Activated B cell treated with CpG ODN at 0.5 μM for 24 hours (primary cell): Measurements from ENCODE around the gene NKD2. TPM values are rescaled to one million over a fixed set of nuclear protein-coding genes. Genes with fewer than 3 reads are reported as not detected.

Experiments used
- ATAC-seq: fragments of 200-7000 bp; cut with Tn5 transposase; one replicate; pipeline ENCODE4 v1.10.0; 2021; ENCODE audit warnings: low read depth, mild to moderate bottlenecking, moderate library complexity
- CTCF ChIA-PET: fragments of 350-600 bp; sonication (Branson Sonifier 250); formaldehyde crosslinking; loops from one replicate; lab custom pipeline; 2021; ENCODE audit warnings: antibody characterized with exemption; lab: Charles Lee
- POLR2A ChIA-PET: fragments of 350-600 bp; sonication (Branson Sonifier 250); formaldehyde crosslinking; loops from one replicate; lab custom pipeline; 2021; ENCODE audit warnings: antibody characterized with exemption; lab: Charles Lee
- DNase-seq: peaks from one replicate; pipeline ENCODE4 v3.0.0; 2022
- H3K27ac Mint-ChIP-seq: one replicate; pipeline ENCODE4 v1.8.0; 2020; ENCODE audit warnings: mixed read lengths
- H3K27me3 Mint-ChIP-seq: one replicate; pipeline ENCODE4 v1.8.0; 2021; ENCODE audit warnings: mixed read lengths
- H3K36me3 Mint-ChIP-seq: one replicate; pipeline ENCODE4 v1.8.0; 2021; ENCODE audit warnings: low read depth, mixed read lengths
- H3K4me1 Mint-ChIP-seq: one replicate; pipeline ENCODE4 v1.8.0; 2021; ENCODE audit warnings: mixed read lengths
- H3K4me3 Mint-ChIP-seq: one replicate; pipeline ENCODE4 v1.8.0; 2020; ENCODE audit warnings: mild to moderate bottlenecking, mixed read lengths
- H3K9me3 Mint-ChIP-seq: one replicate; pipeline ENCODE4 v1.8.0; 2020; ENCODE audit warnings: mixed read lengths
- intact Hi-C: fragments of 100-400 bp; cut with micrococcal nuclease; formaldehyde crosslinking; loops from one replicate; pipeline ENCODE4 v1.15.1; 2024
- total RNA-seq: library from RNA; stranded (reverse); gene quantifications from 2 replicates; pipeline ENCODE4 v1.2.3, GENCODE V29; 2022
- TF ChIP-seq, protein P1 (sequence below): fragments of 200-600 bp; IDR thresholded peaks from one replicate; pipeline ENCODE4 v1.8.0; 2022; ENCODE audit warnings: antibody characterized with exemption, mild to moderate bottlenecking

Gene NKD2
- total RNA-seq, 1 donor from 2014 or later = 0.16 TPM

GRCh38 chr5:961711-962240 is 46.8 kb upstream of the NKD2 start:
- ATAC-seq (no peak), DNase-seq (no peak)
- ChIA-PET POLR2A (no interaction called here), CTCF (no interaction called here)
- Mint-ChIP-seq H3K4me1 (peaks cover 9% of the 10 kb centered on the region), H3K36me3 (no peaks in the 10 kb centered on the region), H3K27ac (no peak overlapping the region), H3K27me3 (peaks cover 37% of the 10 kb centered on the region), H3K4me3 (no peak overlapping the region), H3K9me3 (no peaks in the 10 kb centered on the region)
- intact Hi-C loops = no loop called here
- TF ChIP-seq, protein P1, sequence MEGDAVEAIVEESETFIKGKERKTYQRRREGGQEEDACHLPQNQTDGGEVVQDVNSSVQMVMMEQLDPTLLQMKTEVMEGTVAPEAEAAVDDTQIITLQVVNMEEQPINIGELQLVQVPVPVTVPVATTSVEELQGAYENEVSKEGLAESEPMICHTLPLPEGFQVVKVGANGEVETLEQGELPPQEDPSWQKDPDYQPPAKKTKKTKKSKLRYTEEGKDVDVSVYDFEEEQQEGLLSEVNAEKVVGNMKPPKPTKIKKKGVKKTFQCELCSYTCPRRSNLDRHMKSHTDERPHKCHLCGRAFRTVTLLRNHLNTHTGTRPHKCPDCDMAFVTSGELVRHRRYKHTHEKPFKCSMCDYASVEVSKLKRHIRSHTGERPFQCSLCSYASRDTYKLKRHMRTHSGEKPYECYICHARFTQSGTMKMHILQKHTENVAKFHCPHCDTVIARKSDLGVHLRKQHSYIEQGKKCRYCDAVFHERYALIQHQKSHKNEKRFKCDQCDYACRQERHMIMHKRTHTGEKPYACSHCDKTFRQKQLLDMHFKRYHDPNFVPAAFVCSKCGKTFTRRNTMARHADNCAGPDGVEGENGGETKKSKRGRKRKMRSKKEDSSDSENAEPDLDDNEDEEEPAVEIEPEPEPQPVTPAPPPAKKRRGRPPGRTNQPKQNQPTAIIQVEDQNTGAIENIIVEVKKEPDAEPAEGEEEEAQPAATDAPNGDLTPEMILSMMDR = no peak

DNA sequence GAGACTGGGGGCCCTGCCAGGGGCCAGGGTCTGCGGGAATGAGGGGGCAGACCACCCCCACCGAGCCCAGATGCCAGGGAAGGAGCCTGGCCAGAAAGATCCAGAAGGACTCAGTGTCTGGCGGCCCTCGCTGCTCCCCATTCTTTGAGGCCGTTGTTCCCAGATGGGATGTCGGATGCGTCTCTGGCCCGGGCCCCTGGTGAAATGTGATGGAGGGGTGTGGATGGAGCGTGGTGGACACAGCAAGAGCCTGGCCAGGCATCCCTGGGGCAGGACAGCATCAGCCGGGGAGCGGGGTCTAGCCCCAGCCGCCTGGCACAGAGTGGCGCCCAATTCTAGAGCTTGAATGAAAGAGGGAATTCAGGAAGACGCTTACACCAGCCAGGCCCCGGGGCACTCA is 46.2 kb upstream of the NKD2 start:
- no peak for ATAC-seq
- ChIA-PET CTCF (no interaction called here), POLR2A (no interaction called here)
- TF ChIP-seq, protein P1 = no peak
- Mint-ChIP-seq H3K4me3 (no peak overlapping the region), H3K36me3 (no peaks in the 10 kb centered on the region), H3K4me1 (peaks cover 9% of the 10 kb centered on the region), H3K27ac (no peak overlapping the region), H3K9me3 (no peaks in the 10 kb centered on the region), H3K27me3 (peaks cover 36% of the 10 kb centered on the region)
- no peak for DNase-seq
- intact Hi-C loops = no loop called here

GRCh38 chr5:962801-963200 is 45.8 kb upstream of the NKD2 start:
- Mint-ChIP-seq H3K9me3 (no peaks in the 10 kb centered on the region), H3K36me3 (no peaks in the 10 kb centered on the region), H3K4me1 (peaks cover 9% of the 10 kb centered on the region), H3K27ac (no peak overlapping the region), H3K4me3 (no peak overlapping the region), H3K27me3 (peaks cover 40% of the 10 kb centered on the region)
- ChIA-PET CTCF (no interaction called here), POLR2A (no interaction called here)
- TF ChIP-seq, protein P1 = no peak
- intact Hi-C loops = no loop called here
- DNase-seq (no peak), ATAC-seq (no peak)

- peaks cover 9% of the 10 kb centered on the region for H3K4me1 Mint-ChIP-seq
Observed at GRCh38 chr5:963310-963672, 45.3 kb upstream of the NKD2 start.

DNA sequence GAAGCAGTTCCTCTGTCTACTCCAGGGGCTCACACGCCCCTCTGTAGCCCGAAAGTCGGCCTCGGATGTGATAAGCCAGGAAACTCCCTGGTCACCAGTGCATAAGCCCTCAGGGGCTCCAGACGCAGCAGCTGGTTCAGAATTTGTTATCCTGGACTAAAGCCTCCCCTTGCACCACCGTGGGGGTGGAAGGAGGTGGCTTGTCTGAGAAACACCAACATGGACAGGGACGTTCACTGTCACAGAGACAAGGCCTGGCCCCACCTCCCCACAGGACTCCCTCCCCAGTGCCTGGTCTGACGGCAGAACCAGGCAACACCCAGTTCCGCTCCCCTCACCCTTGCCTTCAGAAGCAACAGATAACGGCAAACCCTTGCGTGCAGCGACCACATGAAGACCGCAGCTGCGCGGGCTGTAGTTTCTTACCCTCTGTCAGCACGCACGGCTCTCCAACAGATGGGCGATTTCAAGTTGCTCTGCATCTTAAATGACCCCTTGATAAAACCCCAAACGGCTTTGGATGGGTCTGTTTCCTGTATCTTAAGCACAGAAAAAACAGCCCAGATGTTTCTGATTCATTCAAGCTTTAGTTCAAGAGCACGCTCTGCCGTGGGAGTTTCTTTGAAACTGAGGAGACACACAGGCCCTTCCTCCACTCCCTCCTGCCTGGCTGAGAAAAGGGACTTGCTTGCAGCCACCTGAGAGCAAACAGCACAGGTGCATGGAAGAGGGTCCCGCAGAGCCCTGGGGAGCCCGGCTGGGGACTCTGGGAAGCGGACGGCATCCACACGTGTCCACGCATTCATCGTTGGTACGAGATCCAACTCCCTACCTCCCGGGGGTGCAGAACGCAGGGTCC is 44.7 kb upstream of the NKD2 start:
- Mint-ChIP-seq H3K27ac (no peak overlapping the region), H3K4me3 (no peak overlapping the region), H3K9me3 (no peaks in the 10 kb centered on the region), H3K36me3 (no peaks in the 10 kb centered on the region), H3K4me1 (peaks cover 9% of the 10 kb centered on the region), H3K27me3 (peaks cover 48% of the 10 kb centered on the region)
- ChIA-PET POLR2A (no interaction called here), CTCF (no interaction called here)
- intact Hi-C loops = no loop called here
- peak; percentile 81 for ATAC-seq
- DNase-seq = no peak
- TF ChIP-seq, protein P1 = no peak

More at GRCh38 chr5:963310-963672, 45.3 kb upstream of the NKD2 start:
- ATAC-seq (peak; percentile 25), DNase-seq (no peak)
- H3K4me3 Mint-ChIP-seq = no peak overlapping the region
- TF ChIP-seq, protein P1 = no peak
- intact Hi-C loops = no loop called here
- POLR2A ChIA-PET = no interaction called here
- CTCF ChIA-PET = no interaction called here
- H3K27ac Mint-ChIP-seq = no peak overlapping the region
- peaks cover 43% of the 10 kb centered on the region for H3K27me3 Mint-ChIP-seq
- H3K36me3 Mint-ChIP-seq = no peaks in the 10 kb centered on the region
- no peaks in the 10 kb centered on the region for H3K9me3 Mint-ChIP-seq
